ENCODE results near the gene CYP3A5. TPM values are rescaled to one million over a fixed set of nuclear protein-coding genes. Genes with fewer than 3 reads are reported as not detected.

The CYP3A5 gene
- total and polyA plus RNA-seq, 2 of the 13 experiments (the other 11 are each of a cell fraction or from before 2014, with no cell fraction given) = 5.7 to 9.3 TPM

- TF ChIP-seq GTF3A (CRISPR knock-in tag; conservative IDR thresholded peaks at IDR 0.05) (peak; percentile 74; the same call in 1 of the 2 replicates), IRF9 (CRISPR knock-in tag; IDR thresholded peaks at IDR 0.05; ENCODE audit: borderline replicate concordance) (peak; percentile 44; the same call in 1 of the 2 replicates), PHB2 (IDR thresholded peaks at IDR 0.05; ENCODE audit: partially characterized antibody) (no peak), CENPBD1 (CRISPR knock-in tag; IDR thresholded peaks at IDR 0.05; ENCODE audit: borderline replicate concordance, low read depth) (no peak; the same call in none of the 2 replicates), MEF2D (CRISPR knock-in tag; IDR thresholded peaks at IDR 0.05) (peak; percentile 88), SNAPC2 (CRISPR knock-in tag; IDR thresholded peaks at IDR 0.05) (peak; percentile 50; the same call in 1 of the 2 replicates), ZNF512 (CRISPR knock-in tag; IDR thresholded peaks at IDR 0.05) (no peak), ZHX1 (CRISPR knock-in tag; IDR thresholded peaks at IDR 0.05; ENCODE audit: low read depth) (peak; percentile 58), RBM22 (optimal IDR thresholded peaks at IDR 0.05; ENCODE audit: low read length) (no peak), E2F1 (CRISPR knock-in tag; IDR thresholded peaks at IDR 0.05) (peak; percentile 72; the same call in 1 of the 2 replicates), SALL1 (CRISPR knock-in tag; IDR thresholded peaks at IDR 0.05) (peak; percentile 91), TARDBP (CRISPR knock-in tag; IDR thresholded peaks at IDR 0.05) (peak; percentile 91), ZNF274 (CRISPR knock-in tag; IDR thresholded peaks at IDR 0.05) (peak; percentile 94), GTF2F1 (IDR thresholded peaks at IDR 0.05; ENCODE audit: low read length) (no peak), TCF7 (IDR thresholded peaks at IDR 0.05; ENCODE audit: low read depth) (no peak), ZNF234 (CRISPR knock-in tag; conservative IDR thresholded peaks at IDR 0.05) (no peak), NR2F1 (CRISPR knock-in tag; IDR thresholded peaks at IDR 0.05) (peak in 1 of 2 experiments; percentile 31; a peak in 2 of 4 replicates), MED1 (CRISPR knock-in tag; IDR thresholded peaks at IDR 0.05) (peak; percentile 87)
These were observed 63.2 kb downstream of the CYP3A5 start, which contains the start of gene ZSCAN25 (continued) for GRCh38 chr7:99616359-99617191.

All from HepG2 (cell line).